Measurements from ENCODE around the gene COL5A1.

COL5A1 gene

GRCh38 chr9:134652291-134653225 is 11.0 kb downstream of the COL5A1 start:
- Histone ChIP-seq H3K4me1 (ENCODE audit: control insufficient read depth, insufficient read depth, low read depth, low read length) (peaks cover 35% of the 10 kb centered on the region), H3K9ac (ENCODE audit: low read length) (no peak overlapping the region), H2BK120ac (ENCODE audit: low read depth, low read length) (no peak overlapping the region), H3K23ac (ENCODE audit: low read length in 2 of 2) (peak overlapping the region in 1 of 2 experiments; percentile 47), H3K9me3 (ENCODE audit: control insufficient read depth, low read length) (no peaks in the 10 kb centered on the region), H3K18ac (ENCODE audit: low read depth in 1 of 2, low read length in 2 of 2) (no peak overlapping the region), H3K4me3 (ENCODE audit: insufficient read depth in 1 of 2, low read depth in 1 of 2, low read length in 2 of 2) (no peak overlapping the region), H2AK5ac (ENCODE audit: low read length, severe bottlenecking) (no peak overlapping the region), H2BK5ac (ENCODE audit: low read depth, low read length, poor library complexity, severe bottlenecking) (no peak overlapping the region), H2BK15ac (ENCODE audit: low read depth, poor library complexity, severe bottlenecking) (no peak overlapping the region), H3K36me3 (ENCODE audit: control insufficient read depth in 1 of 2, insufficient read depth in 2 of 2, low read depth in 1 of 2, low read length in 2 of 2) (peaks cover 6 to 54% of the 10 kb centered on the region in 2 experiments), H4K8ac (ENCODE audit: low read length) (no peak overlapping the region), H3K4me2 (ENCODE audit: low read length, poor library complexity, severe bottlenecking) (no peak overlapping the region), H2AFZ (ENCODE audit: low read depth, low read length) (no peak overlapping the region), H3K4ac (ENCODE audit: low read depth in 1 of 2, low read length in 2 of 2) (no peak overlapping the region), H3K27ac (ENCODE audit: low read length, poor library complexity, severe bottlenecking) (no peak overlapping the region), H2BK12ac (ENCODE audit: low read length in 2 of 2) (no peak overlapping the region), H3K27me3 (ENCODE audit: control insufficient read depth in 1 of 2, insufficient read depth in 1 of 2, low read length in 2 of 2) (no peaks in the 10 kb centered on the region), H3K79me1 (replicated peaks; ENCODE audit: low read length, poor library complexity, severe bottlenecking) (peaks cover 29% of the 10 kb centered on the region), H4K91ac (ENCODE audit: low read length) (peak overlapping the region; percentile 27), H3K14ac (ENCODE audit: low read length in 2 of 2) (no peak overlapping the region)
- WGBS, result 92% methylated on average over 24 of the region's 28 CpGs
- DNase-seq, result no peak

- peak overlapping the region; percentile 12 for H4K8ac ChIP-seq (ENCODE audit: low read length)
- H2AFZ ChIP-seq (ENCODE audit: low read depth, low read length), result no peak overlapping the region
- H2BK15ac ChIP-seq (ENCODE audit: low read depth, poor library complexity, severe bottlenecking), result no peak overlapping the region
- peaks cover 34% of the 10 kb centered on the region for H3K79me1 ChIP-seq (replicated peaks; ENCODE audit: low read length, poor library complexity, severe bottlenecking)
- no peak overlapping the region for H3K4me2 ChIP-seq (ENCODE audit: low read length, poor library complexity, severe bottlenecking)
- no peak overlapping the region for H2AK5ac ChIP-seq (ENCODE audit: low read length, severe bottlenecking)
- H2BK120ac ChIP-seq (ENCODE audit: low read depth, low read length), result no peak overlapping the region
- no peak overlapping the region for H3K4ac ChIP-seq (ENCODE audit: low read depth in 1 of 2, low read length in 2 of 2)
- H2BK12ac ChIP-seq (ENCODE audit: low read length in 2 of 2), result no peak overlapping the region
- H4K91ac ChIP-seq (ENCODE audit: low read length), result peak overlapping the region; percentile 56
- DNase-seq, result no peak
- no peak overlapping the region for H2BK5ac ChIP-seq (ENCODE audit: low read depth, low read length, poor library complexity, severe bottlenecking)
- 93% methylated on average over 16 of the region's 17 CpGs for WGBS
- H3K4me1 ChIP-seq (ENCODE audit: control insufficient read depth, insufficient read depth, low read depth, low read length), result peaks cover 39% of the 10 kb centered on the region
- H3K27me3 ChIP-seq (ENCODE audit: control insufficient read depth in 1 of 2, insufficient read depth in 1 of 2, low read length in 2 of 2), result no peaks in the 10 kb centered on the region
- H3K36me3 ChIP-seq (ENCODE audit: control insufficient read depth in 1 of 2, insufficient read depth in 2 of 2, low read depth in 1 of 2, low read length in 2 of 2), result peaks cover 4 to 52% of the 10 kb centered on the region in 2 experiments
- no peak overlapping the region for H3K27ac ChIP-seq (ENCODE audit: low read length, poor library complexity, severe bottlenecking)
- no peak overlapping the region for H3K4me3 ChIP-seq (ENCODE audit: insufficient read depth in 1 of 2, low read depth in 1 of 2, low read length in 2 of 2)
- H3K9ac ChIP-seq (ENCODE audit: low read length), result no peak overlapping the region
- H3K14ac ChIP-seq (ENCODE audit: low read length in 2 of 2), result peak overlapping the region in 1 of 2 experiments; percentile 81
- H3K18ac ChIP-seq (ENCODE audit: low read depth in 1 of 2, low read length in 2 of 2), result no peak overlapping the region
- no peaks in the 10 kb centered on the region for H3K9me3 ChIP-seq (ENCODE audit: control insufficient read depth, low read length)
- peak overlapping the region in 1 of 2 experiments; percentile 28 for H3K23ac ChIP-seq (ENCODE audit: low read length in 2 of 2)
Measured at GRCh38 chr9:134653259-134654009, 11.8 kb downstream of the COL5A1 start.

GRCh38 chr9:134655101-134655500 is 13.5 kb downstream of the COL5A1 start:
- H3K4me2 ChIP-seq (ENCODE audit: low read length, poor library complexity, severe bottlenecking), result no peak overlapping the region
- no peak overlapping the region for H2BK120ac ChIP-seq (ENCODE audit: low read depth, low read length)
- H3K4me1 ChIP-seq (ENCODE audit: control insufficient read depth, insufficient read depth, low read depth, low read length), result peaks cover 37% of the 10 kb centered on the region
- H4K8ac ChIP-seq (ENCODE audit: low read length), result no peak overlapping the region
- no peak overlapping the region for H2BK15ac ChIP-seq (ENCODE audit: low read depth, poor library complexity, severe bottlenecking)
- H3K36me3 ChIP-seq (ENCODE audit: control insufficient read depth in 1 of 2, insufficient read depth in 2 of 2, low read depth in 1 of 2, low read length in 2 of 2), result peaks cover 0 to 54% of the 10 kb centered on the region in 2 experiments
- H3K4ac ChIP-seq (ENCODE audit: low read depth in 1 of 2, low read length in 2 of 2), result no peak overlapping the region
- DNase-seq, result no peak
- WGBS, result 80% methylated on average over 11 of the region's 11 CpGs
- no peak overlapping the region for H2AK5ac ChIP-seq (ENCODE audit: low read length, severe bottlenecking)
- no peaks in the 10 kb centered on the region for H3K9me3 ChIP-seq (ENCODE audit: control insufficient read depth, low read length)
- H3K9ac ChIP-seq (ENCODE audit: low read length), result no peak overlapping the region
- no peak overlapping the region for H2BK5ac ChIP-seq (ENCODE audit: low read depth, low read length, poor library complexity, severe bottlenecking)
- no peak overlapping the region for H3K18ac ChIP-seq (ENCODE audit: low read depth in 1 of 2, low read length in 2 of 2)
- no peak overlapping the region for H2BK12ac ChIP-seq (ENCODE audit: low read length in 2 of 2)
- H4K91ac ChIP-seq (ENCODE audit: low read length), result no peak overlapping the region
- H3K14ac ChIP-seq (ENCODE audit: low read length in 2 of 2), result no peak overlapping the region
- H3K79me1 ChIP-seq (replicated peaks; ENCODE audit: low read length, poor library complexity, severe bottlenecking), result peaks cover 40% of the 10 kb centered on the region
- H3K27me3 ChIP-seq (ENCODE audit: control insufficient read depth in 1 of 2, insufficient read depth in 1 of 2, low read length in 2 of 2), result no peaks in the 10 kb centered on the region
- H2AFZ ChIP-seq (ENCODE audit: low read depth, low read length), result no peak overlapping the region
- H3K23ac ChIP-seq (ENCODE audit: low read length in 2 of 2), result no peak overlapping the region
- H3K27ac ChIP-seq (ENCODE audit: low read length, poor library complexity, severe bottlenecking), result no peak overlapping the region
- H3K4me3 ChIP-seq (ENCODE audit: insufficient read depth in 1 of 2, low read depth in 1 of 2, low read length in 2 of 2), result no peak overlapping the region

Data from mesenchymal stem cell (in vitro differentiated cells and primary cell).